SK-N-SH (cell line): Measurements from ENCODE around the gene OR2V1. TPM values are rescaled to one million over a fixed set of nuclear protein-coding genes. Genes with fewer than 3 reads are reported as not detected.
"Not testable (repeated sequence)": the region's sequence is repeated elsewhere in the genome, so short reads cannot be mapped to it uniquely, and the experiment has no call there.

Experiments used
- CTCF ChIA-PET: fragments of 300-600, 350-600 bp; formaldehyde crosslinking; extraction: SDS; loops from one replicate; lab custom pipeline; 2021; lab: Yijun Ruan, JAX
- POLR2A ChIA-PET: fragments of 350-600 bp; sonication (Branson Sonifier 250); formaldehyde crosslinking; extraction: SDS; loops from one replicate; lab custom pipeline; 2020; ENCODE audit warnings: antibody characterized with exemption, inconsistent platforms; lab: Yijun Ruan, JAX
- DNase-seq: peaks from one replicate; pipeline ENCODE4 v3.0.0; 2012
- H2AFZ ChIP-seq: fragments of 200-600 bp; sonication (generic); 2 replicates; pipeline ENCODE4 v1.8.1; 2016; ENCODE audit warnings: antibody characterized with exemption, mild to moderate bottlenecking, low read depth
- H3F3A ChIP-seq: fragments of 200-600 bp; sonication (generic); replicated peaks from 2 replicates; pipeline ENCODE3; 2016; ENCODE audit warnings: antibody characterized with exemption, mild to moderate bottlenecking; ENCODE audit not compliant: insufficient read depth
- H3K27ac ChIP-seq, 2 experiments: fragments of 200-500 bp in 1 of 2; fragments of 200-600 bp in 1 of 2; sonication (Bioruptor generic) in 1 of 2; sonication (generic), shearing (Covaris generic) in 1 of 2; 2 replicates each; pipeline versions ENCODE4 v1.5.1 to v1.6.1; 2014 to 2016; ENCODE audit warnings: low read depth in 2 of 2, inconsistent platforms in 1 of 2, low read length in 1 of 2, mild to moderate bottlenecking in 1 of 2, mixed read lengths in 1 of 2
- H3K27me3 ChIP-seq: fragments of 200-600 bp; sonication (generic), shearing (Covaris generic); 2 replicates; pipeline ENCODE4 v1.6.1; 2016; ENCODE audit warnings: mixed run types; ENCODE audit not compliant: insufficient read depth
- H3K36me3 ChIP-seq, 2 experiments: fragments of 200-500 bp in 1 of 2; fragments of 200-600 bp in 1 of 2; sonication (Bioruptor generic) in 1 of 2; sonication (generic) in 1 of 2; replicated peaks in 1 of 2; 2 replicates each; pipeline versions ENCODE3 to v1.5.1; 2014 to 2016; ENCODE audit warnings: low read length in 1 of 2, mild to moderate bottlenecking in 1 of 2; ENCODE audit not compliant: insufficient read depth in 2 of 2, control insufficient read depth in 1 of 2
- H3K4me1 ChIP-seq, 2 experiments: fragments of 200-500 bp in 1 of 2; fragments of 200-600 bp in 1 of 2; sonication (Bioruptor generic) in 1 of 2; sonication (generic), shearing (Covaris generic) in 1 of 2; 2 replicates each; pipeline versions ENCODE4 v1.5.1 to v1.6.1; 2014 to 2016; ENCODE audit warnings: low read depth in 1 of 2, low read length in 1 of 2, mixed run types in 1 of 2; ENCODE audit not compliant: insufficient read depth in 2 of 2, control insufficient read depth in 1 of 2
- H3K4me2 ChIP-seq: fragments of 200-600 bp; sonication (generic), shearing (Covaris generic); 2 replicates; pipeline ENCODE4 v1.6.1; 2017; ENCODE audit warnings: mixed run types
- H3K4me3 ChIP-seq, 2 experiments: fragments of 200-500 bp in 1 of 2; fragments of 200-600 bp in 1 of 2; sonication (Bioruptor generic) in 1 of 2; sonication (generic), shearing (Covaris generic) in 1 of 2; 2 replicates each; pipeline versions ENCODE4 v1.5.1 to v1.8.1; 2014 to 2016; ENCODE audit warnings: low read depth in 2 of 2, inconsistent platforms in 1 of 2, low read length in 1 of 2, mild to moderate bottlenecking in 1 of 2, mixed read lengths in 1 of 2, moderate library complexity in 1 of 2
- H3K79me2 ChIP-seq: fragments of 200-600 bp; sonication (generic); 2 replicates; pipeline ENCODE4 v1.8.1; 2017; ENCODE audit warnings: mild to moderate bottlenecking; ENCODE audit not compliant: insufficient read depth
- H3K9ac ChIP-seq: fragments of 200-600 bp; sonication (generic); 2 replicates; pipeline ENCODE4 v1.6.1; 2017; ENCODE audit warnings: mixed run types
- H3K9me2 ChIP-seq: fragments of 200-600 bp; sonication (generic); 2 replicates; pipeline ENCODE4 v1.6.1; 2017; ENCODE audit warnings: mixed run types
- H3K9me3 ChIP-seq: fragments of 200-600 bp; sonication (generic); 2 replicates; pipeline ENCODE4 v1.6.1; 2017; ENCODE audit warnings: mixed run types, mild to moderate bottlenecking, moderate library complexity
- H4K20me1 ChIP-seq: fragments of 200-600 bp; sonication (generic); 2 replicates; pipeline ENCODE4 v1.6.1; 2017; ENCODE audit warnings: mild to moderate bottlenecking, mixed run types; ENCODE audit not compliant: insufficient read depth
- CHD2 ChIP-seq: fragments of 150-350 bp; IDR thresholded peaks from 2 replicates; pipeline ENCODE4 v1.6.1; 2018; ENCODE audit warnings: low read length; ENCODE audit not compliant: partially characterized antibody
- FOXJ3 ChIP-seq: sonication (generic); formaldehyde crosslinking; IDR thresholded peaks from 2 replicates; pipeline ENCODE4 v1.5.1; 2020; ENCODE audit warnings: mild to moderate bottlenecking, missing genetic modification reagents
- FOXM1 ChIP-seq: IDR thresholded peaks from 2 replicates; pipeline ENCODE4 v1.4.0; 2012; ENCODE audit warnings: low read depth, mild to moderate bottlenecking
- MAX ChIP-seq: IDR thresholded peaks from 2 replicates; pipeline ENCODE4 v1.4.0; 2012; ENCODE audit warnings: low read depth
- NFIC ChIP-seq: IDR thresholded peaks from 2 replicates; pipeline ENCODE4 v1.4.0; 2012; ENCODE audit warnings: borderline replicate concordance
- RAD21 ChIP-seq: IDR thresholded peaks from 2 replicates; pipeline ENCODE4 v1.6.1; 2012; ENCODE audit warnings: mild to moderate bottlenecking, low read length
- RCOR1 ChIP-seq: fragments of 150-350 bp; IDR thresholded peaks from 2 replicates; pipeline ENCODE4 v1.6.1; 2017; ENCODE audit warnings: antibody characterized with exemption, low read length
- SMC3 ChIP-seq: IDR thresholded peaks from 2 replicates; pipeline ENCODE4 v1.6.1; 2012; ENCODE audit warnings: low read depth, low read length, improper control_type of control experiment
- TCF12 ChIP-seq: IDR thresholded peaks from 2 replicates; pipeline ENCODE4 v1.4.0; 2012
- USF2 ChIP-seq: fragments of 150-350 bp; IDR thresholded peaks from 2 replicates; pipeline ENCODE4 v1.6.1; 2017; ENCODE audit warnings: antibody characterized with exemption, low read length, low read depth, borderline replicate concordance
- WGBS: methylation state at CpG from one replicate; pipeline ENCODE4 v1.1.6; 2017; ENCODE audit warnings: low lambda C conversion rate; 5-methylcytosine and 5-hydroxymethylcytosine counted together
- polyA plus RNA-seq, 3 experiments: library from polyadenylated mRNA; depleted of rRNA; stranded (reverse); fragments of >200 nt; gene quantifications; 2 replicates each; pipeline ENCODE4 v1.2.3, GENCODE V29; 2012

The OR2V1 gene
- polyA plus RNA-seq, 1 of the 3 experiments (the other 2 are of a cell fraction): not detected

- Histone ChIP-seq H3K4me3 (no peak overlapping the region), H3K79me2 (no peaks in the 10 kb centered on the region), H3K9me2 (no peaks in the 10 kb centered on the region), H3K4me1 (no peaks in the 10 kb centered on the region; a peak in 1 of 4 replicates), H3K27me3 (peaks cover 43% of the 10 kb centered on the region), H2AFZ (no peak overlapping the region), H3K4me2 (no peak overlapping the region), H3K27ac (no peak overlapping the region), H3K36me3 (no peaks in the 10 kb centered on the region), H3F3A (no peaks in the 10 kb centered on the region), H3K9ac (no peak overlapping the region), H4K20me1 (no peaks in the 10 kb centered on the region), H3K9me3 (no peaks in the 10 kb centered on the region)
- POLR2A ChIA-PET: no interaction called here
- 40% methylated on average over 14 of the region's 14 CpGs for WGBS
- TF ChIP-seq TCF12: no peak
- no peak for TF ChIP-seq RCOR1
- TF ChIP-seq FOXM1: no peak
- TF ChIP-seq SMC3: no peak
- CTCF ChIA-PET: interaction anchor here (1.1 to 2.0 kb wide), 3 partner anchors 34 to 282 kb away, joined by 3 to 9 read pairs (median 4); no protein-coding TSS in a partner anchor
- no peak for DNase-seq
Observed at GRCh38 chr5:181149806-181150733, 19.1 kb upstream of the OR2V1 start.

GRCh38 chr5:181149355-181149754 is 18.4 kb upstream of the OR2V1 start:
- no peaks in the 10 kb centered on the region for H4K20me1 ChIP-seq
- no peaks in the 10 kb centered on the region; a peak in 1 of 4 replicates for H3K4me1 ChIP-seq
- H3F3A ChIP-seq: no peaks in the 10 kb centered on the region
- H3K4me3 ChIP-seq: no peak overlapping the region
- peaks cover 43% of the 10 kb centered on the region for H3K27me3 ChIP-seq
- TF ChIP-seq MAX (no peak), CHD2 (no peak), RAD21 (no peak), NFIC (no peak), USF2 (no peak), FOXJ3 (no peak)
- TF ChIP-seq, all 33 proteins: peak for 0
- no peak overlapping the region for H3K4me2 ChIP-seq
- H3K36me3 ChIP-seq: no peaks in the 10 kb centered on the region
- ChIA-PET CTCF (interaction anchor here (1.4 kb wide), 1 partner anchor 281 kb away, joined by 4 read pairs; no protein-coding TSS in a partner anchor), POLR2A (no interaction called here)
- WGBS: 26% methylated on average over 5 of the region's 6 CpGs
- no peak overlapping the region for H3K27ac ChIP-seq
- H3K9me3 ChIP-seq: no peaks in the 10 kb centered on the region
- no peak overlapping the region for H2AFZ ChIP-seq
- no peak for DNase-seq
- no peaks in the 10 kb centered on the region for H3K79me2 ChIP-seq
- H3K9ac ChIP-seq: no peak overlapping the region
- no peaks in the 10 kb centered on the region for H3K9me2 ChIP-seq

- H3K4me1 ChIP-seq, H4K20me1 ChIP-seq, DNase-seq, H3K27ac ChIP-seq, POLR2A ChIA-PET, H3K9me3 ChIP-seq, H3K79me2 ChIP-seq, H3K4me3 ChIP-seq, H3K36me3 ChIP-seq, H3F3A ChIP-seq, H3K9me2 ChIP-seq, H2AFZ ChIP-seq, H3K4me2 ChIP-seq, H3K9ac ChIP-seq: not testable (repeated sequence)
- CTCF ChIA-PET: interaction anchor here (2.1 kb wide), 1 partner anchor 12 kb away, joined by 9 read pairs; no protein-coding TSS in a partner anchor
- peaks cover 58% of the 10 kb centered on the region for H3K27me3 ChIP-seq
- 18% methylated on average over 5 of the region's 7 CpGs for WGBS
Observed at GRCh38 chr5:181146927-181147636, 16.1 kb upstream of the OR2V1 start, which contains the start of gene OR2V2. TSS of gene OR2V2 (plus strand) at chr5:181147586. CDS start at chr5:181154943, 7,357 bp downstream.
